ENCODE data around the gene INAVA.

DNA sequence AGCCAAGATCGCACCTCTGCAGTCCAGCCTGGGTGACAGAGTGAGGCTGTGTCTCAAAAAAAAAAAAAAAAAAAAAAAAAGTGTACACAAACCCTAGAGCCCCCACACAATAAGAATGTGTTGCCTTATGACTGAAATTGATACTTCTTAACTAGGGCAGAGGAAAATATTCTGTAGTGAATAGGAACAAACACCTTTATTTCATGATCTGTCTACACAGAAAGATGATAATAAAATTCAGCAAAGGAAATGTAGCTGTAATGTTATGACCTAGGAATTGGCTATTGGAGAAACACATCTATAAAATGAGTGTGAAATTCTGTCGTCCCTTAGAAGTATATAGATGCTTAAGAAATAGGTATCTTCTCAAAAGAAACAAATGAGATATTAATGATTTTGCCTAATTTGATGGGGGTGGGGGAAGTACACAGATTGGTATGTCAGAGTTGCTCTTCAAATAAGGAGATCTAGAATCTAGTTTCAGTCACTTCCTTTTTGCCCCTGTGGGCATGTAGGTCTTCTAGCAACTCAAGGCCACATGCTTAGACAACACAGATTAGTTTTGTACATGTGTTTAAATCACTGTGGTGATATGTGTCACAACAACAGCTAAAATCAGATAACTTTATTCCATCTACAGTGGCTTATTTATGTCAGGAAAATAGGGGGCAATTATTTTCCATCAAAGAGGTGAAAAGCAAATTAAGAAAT lies 32.6 kb upstream of the INAVA start:
- TF ChIP-seq, protein P1, sequence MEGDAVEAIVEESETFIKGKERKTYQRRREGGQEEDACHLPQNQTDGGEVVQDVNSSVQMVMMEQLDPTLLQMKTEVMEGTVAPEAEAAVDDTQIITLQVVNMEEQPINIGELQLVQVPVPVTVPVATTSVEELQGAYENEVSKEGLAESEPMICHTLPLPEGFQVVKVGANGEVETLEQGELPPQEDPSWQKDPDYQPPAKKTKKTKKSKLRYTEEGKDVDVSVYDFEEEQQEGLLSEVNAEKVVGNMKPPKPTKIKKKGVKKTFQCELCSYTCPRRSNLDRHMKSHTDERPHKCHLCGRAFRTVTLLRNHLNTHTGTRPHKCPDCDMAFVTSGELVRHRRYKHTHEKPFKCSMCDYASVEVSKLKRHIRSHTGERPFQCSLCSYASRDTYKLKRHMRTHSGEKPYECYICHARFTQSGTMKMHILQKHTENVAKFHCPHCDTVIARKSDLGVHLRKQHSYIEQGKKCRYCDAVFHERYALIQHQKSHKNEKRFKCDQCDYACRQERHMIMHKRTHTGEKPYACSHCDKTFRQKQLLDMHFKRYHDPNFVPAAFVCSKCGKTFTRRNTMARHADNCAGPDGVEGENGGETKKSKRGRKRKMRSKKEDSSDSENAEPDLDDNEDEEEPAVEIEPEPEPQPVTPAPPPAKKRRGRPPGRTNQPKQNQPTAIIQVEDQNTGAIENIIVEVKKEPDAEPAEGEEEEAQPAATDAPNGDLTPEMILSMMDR (IDR thresholded peaks at IDR 0.05; ENCODE audit: low read depth, low read length, missing input control) = no peak
- TF ChIP-seq, protein P2, sequence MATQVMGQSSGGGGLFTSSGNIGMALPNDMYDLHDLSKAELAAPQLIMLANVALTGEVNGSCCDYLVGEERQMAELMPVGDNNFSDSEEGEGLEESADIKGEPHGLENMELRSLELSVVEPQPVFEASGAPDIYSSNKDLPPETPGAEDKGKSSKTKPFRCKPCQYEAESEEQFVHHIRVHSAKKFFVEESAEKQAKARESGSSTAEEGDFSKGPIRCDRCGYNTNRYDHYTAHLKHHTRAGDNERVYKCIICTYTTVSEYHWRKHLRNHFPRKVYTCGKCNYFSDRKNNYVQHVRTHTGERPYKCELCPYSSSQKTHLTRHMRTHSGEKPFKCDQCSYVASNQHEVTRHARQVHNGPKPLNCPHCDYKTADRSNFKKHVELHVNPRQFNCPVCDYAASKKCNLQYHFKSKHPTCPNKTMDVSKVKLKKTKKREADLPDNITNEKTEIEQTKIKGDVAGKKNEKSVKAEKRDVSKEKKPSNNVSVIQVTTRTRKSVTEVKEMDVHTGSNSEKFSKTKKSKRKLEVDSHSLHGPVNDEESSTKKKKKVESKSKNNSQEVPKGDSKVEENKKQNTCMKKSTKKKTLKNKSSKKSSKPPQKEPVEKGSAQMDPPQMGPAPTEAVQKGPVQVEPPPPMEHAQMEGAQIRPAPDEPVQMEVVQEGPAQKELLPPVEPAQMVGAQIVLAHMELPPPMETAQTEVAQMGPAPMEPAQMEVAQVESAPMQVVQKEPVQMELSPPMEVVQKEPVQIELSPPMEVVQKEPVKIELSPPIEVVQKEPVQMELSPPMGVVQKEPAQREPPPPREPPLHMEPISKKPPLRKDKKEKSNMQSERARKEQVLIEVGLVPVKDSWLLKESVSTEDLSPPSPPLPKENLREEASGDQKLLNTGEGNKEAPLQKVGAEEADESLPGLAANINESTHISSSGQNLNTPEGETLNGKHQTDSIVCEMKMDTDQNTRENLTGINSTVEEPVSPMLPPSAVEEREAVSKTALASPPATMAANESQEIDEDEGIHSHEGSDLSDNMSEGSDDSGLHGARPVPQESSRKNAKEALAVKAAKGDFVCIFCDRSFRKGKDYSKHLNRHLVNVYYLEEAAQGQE (IDR thresholded peaks at IDR 0.05) = no peak
- TF ChIP-seq NR2F2 (IDR thresholded peaks at IDR 0.05) (no peak), EGR1 (IDR thresholded peaks at IDR 0.05; ENCODE audit: low read depth in 2 of 2) (no peak), FOXA1 (IDR thresholded peaks at IDR 0.05) (no peak), TAF1 (conservative IDR thresholded peaks at IDR 0.05) (no peak), YY1 (IDR thresholded peaks at IDR 0.05) (no peak), RAD21 (IDR thresholded peaks at IDR 0.05) (no peak), RXRA (IDR thresholded peaks at IDR 0.05) (no peak)
- TF ChIP-seq, protein P3, sequence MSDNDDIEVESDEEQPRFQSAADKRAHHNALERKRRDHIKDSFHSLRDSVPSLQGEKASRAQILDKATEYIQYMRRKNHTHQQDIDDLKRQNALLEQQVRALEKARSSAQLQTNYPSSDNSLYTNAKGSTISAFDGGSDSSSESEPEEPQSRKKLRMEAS (IDR thresholded peaks at IDR 0.05) = no peak
- TF ChIP-seq, protein P4, sequence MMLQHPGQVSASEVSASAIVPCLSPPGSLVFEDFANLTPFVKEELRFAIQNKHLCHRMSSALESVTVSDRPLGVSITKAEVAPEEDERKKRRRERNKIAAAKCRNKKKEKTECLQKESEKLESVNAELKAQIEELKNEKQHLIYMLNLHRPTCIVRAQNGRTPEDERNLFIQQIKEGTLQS (IDR thresholded peaks at IDR 0.05) = no peak

All from liver (tissue), 3 donors.